ENCODE data around the gene DEAF1.

DNA sequence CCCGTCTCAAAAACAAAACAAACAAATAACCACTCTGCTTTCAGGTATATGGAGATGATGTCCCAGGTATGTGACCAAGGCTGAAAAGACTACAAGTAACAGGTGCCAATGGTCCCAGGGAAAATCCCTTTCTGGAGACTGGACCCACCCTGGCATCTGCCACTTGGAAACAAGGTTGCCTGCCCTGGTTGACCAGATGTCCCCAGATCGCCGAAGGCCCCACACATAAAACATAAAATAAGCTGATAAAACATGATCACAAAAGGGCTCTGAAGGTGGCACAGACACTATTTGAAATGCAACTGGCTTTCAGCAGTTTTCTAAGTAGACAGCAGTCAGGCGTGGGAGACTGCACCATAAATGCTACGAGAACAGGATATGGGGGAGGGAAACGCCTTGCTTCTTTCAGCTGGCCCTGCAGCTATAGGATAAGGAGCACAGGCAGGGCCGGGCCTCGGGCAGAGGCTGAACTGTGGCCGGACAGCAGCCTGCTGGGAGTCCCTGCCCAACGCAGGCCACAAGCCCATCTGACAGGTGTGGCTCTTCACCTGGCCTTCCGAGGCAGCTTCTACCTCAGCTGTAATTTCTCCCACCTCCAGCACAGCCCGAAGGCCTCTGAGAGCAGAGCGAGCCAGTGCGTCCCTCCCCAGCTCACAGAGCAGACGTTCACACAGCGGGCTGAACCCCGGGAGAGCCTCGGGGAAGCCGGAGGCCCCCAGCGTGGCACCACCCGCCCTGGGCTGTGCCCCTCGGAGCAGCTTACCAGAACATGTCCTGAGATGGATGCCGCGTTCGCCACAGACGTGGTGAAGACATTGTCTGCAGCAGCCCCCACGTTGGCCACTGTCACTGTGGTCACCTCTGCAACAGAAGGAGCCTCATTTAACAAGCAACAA lies 4.0 kb downstream of the DEAF1 start:
- no peak for TF ChIP-seq POLR2A (IDR thresholded peaks at IDR 0.05)
- TF ChIP-seq, protein P1, sequence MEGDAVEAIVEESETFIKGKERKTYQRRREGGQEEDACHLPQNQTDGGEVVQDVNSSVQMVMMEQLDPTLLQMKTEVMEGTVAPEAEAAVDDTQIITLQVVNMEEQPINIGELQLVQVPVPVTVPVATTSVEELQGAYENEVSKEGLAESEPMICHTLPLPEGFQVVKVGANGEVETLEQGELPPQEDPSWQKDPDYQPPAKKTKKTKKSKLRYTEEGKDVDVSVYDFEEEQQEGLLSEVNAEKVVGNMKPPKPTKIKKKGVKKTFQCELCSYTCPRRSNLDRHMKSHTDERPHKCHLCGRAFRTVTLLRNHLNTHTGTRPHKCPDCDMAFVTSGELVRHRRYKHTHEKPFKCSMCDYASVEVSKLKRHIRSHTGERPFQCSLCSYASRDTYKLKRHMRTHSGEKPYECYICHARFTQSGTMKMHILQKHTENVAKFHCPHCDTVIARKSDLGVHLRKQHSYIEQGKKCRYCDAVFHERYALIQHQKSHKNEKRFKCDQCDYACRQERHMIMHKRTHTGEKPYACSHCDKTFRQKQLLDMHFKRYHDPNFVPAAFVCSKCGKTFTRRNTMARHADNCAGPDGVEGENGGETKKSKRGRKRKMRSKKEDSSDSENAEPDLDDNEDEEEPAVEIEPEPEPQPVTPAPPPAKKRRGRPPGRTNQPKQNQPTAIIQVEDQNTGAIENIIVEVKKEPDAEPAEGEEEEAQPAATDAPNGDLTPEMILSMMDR (IDR thresholded peaks at IDR 0.05 in 4 of 5, conservative IDR thresholded peaks at IDR 0.05 in 1 of 5) = no peak

Data from gastrocnemius medialis (tissue), 4 donors.